Measurements from ENCODE around the gene MAN1C1. TPM values are rescaled to one million over a fixed set of nuclear protein-coding genes. Genes with fewer than 3 reads are reported as not detected.

The MAN1C1 gene
- polyA plus RNA-seq, 3 donors: 15.6 to 16.9 (median 16.9) TPM

- DNase-seq: no peak
Measured at GRCh38 chr1:25755475-25756125, 139.0 kb downstream of the MAN1C1 start.

GRCh38 chr1:25756215-25756614, 139.6 kb downstream of the MAN1C1 start:
- no peak for DNase-seq

- no peak for DNase-seq
Measured at GRCh38 chr1:25757151-25757845, 140.7 kb downstream of the MAN1C1 start.

- no peak for DNase-seq
Measured at GRCh38 chr1:25757846-25758185, 141.2 kb downstream of the MAN1C1 start.

GRCh38 chr1:25758466-25759070, 142.0 kb downstream of the MAN1C1 start:
- no peak for DNase-seq

GRCh38 chr1:25760122-25760719, 143.6 kb downstream of the MAN1C1 start:
- no peak for DNase-seq

- DNase-seq: no peak
Measured at GRCh38 chr1:25760871-25761270, 144.3 kb downstream of the MAN1C1 start.

GRCh38 chr1:25763493-25763892, 146.9 kb downstream of the MAN1C1 start:
- no peak for DNase-seq

GRCh38 chr1:25765136-25765922, 148.7 kb downstream of the MAN1C1 start:
- no peak for DNase-seq

GRCh38 chr1:25765923-25766589, 149.5 kb downstream of the MAN1C1 start:
- no peak for DNase-seq

GRCh38 chr1:25766721-25767436, 150.3 kb downstream of the MAN1C1 start:
- no peak for DNase-seq

GRCh38 chr1:25767437-25767770, 150.8 kb downstream of the MAN1C1 start:
- DNase-seq: no peak

GRCh38 chr1:25768999-25769398, 152.4 kb downstream of the MAN1C1 start:
- DNase-seq: no peak

- no peak for DNase-seq
Measured at GRCh38 chr1:25769625-25770383, 153.2 kb downstream of the MAN1C1 start.

GRCh38 chr1:25770541-25771220, 154.1 kb downstream of the MAN1C1 start:
- DNase-seq: no peak

- peak; percentile 91 for DNase-seq
Measured at GRCh38 chr1:25771221-25772114, 154.9 kb downstream of the MAN1C1 start.

GRCh38 chr1:25772164-25772563, 155.6 kb downstream of the MAN1C1 start:
- DNase-seq: no peak

GRCh38 chr1:25772692-25773245, 156.2 kb downstream of the MAN1C1 start:
- no peak for DNase-seq

Measured in renal pelvis (tissue), 4 donors.